Left renal cortex interstitium (tissue), 4 donors: Measurements from ENCODE around the gene PLEKHA5. TPM values are rescaled to one million over a fixed set of nuclear protein-coding genes. Genes with fewer than 3 reads are reported as not detected.

Experiments used
- DNase-seq, 4 donors: peaks; one replicate each; pipeline ENCODE4 v3.0.0-alpha.2; 2013; ENCODE audit warnings: low read depth in 4 of 4, low spot score in 2 of 4, missing footprints in 1 of 4
- polyA plus RNA-seq, 4 donors: library from polyadenylated mRNA; unstranded; fragments of 120-200 nt; gene quantifications; one replicate each; pipeline ENCODE4 v1.2.1, GENCODE V29; 2013; ENCODE audit not compliant: insufficient read length in 4 of 4

The PLEKHA5 gene
- polyA plus RNA-seq, 4 donors: 83.3 to 114 (median 93.5) TPM

GRCh38 chr12:19251481-19252132, 122.1 kb downstream of the PLEKHA5 start:
- DNase-seq: no peak

GRCh38 chr12:19260135-19260534, 130.6 kb downstream of the PLEKHA5 start:
- DNase-seq: no peak

GRCh38 chr12:19261773-19262172, 132.2 kb downstream of the PLEKHA5 start:
- no peak for DNase-seq

GRCh38 chr12:19263672-19264071, 134.1 kb downstream of the PLEKHA5 start:
- DNase-seq: no peak

- peak in 1 of 4 donors; percentile 10 for DNase-seq
Measured at GRCh38 chr12:19273482-19274330, 144.2 kb downstream of the PLEKHA5 start.

- DNase-seq: no peak
Measured at GRCh38 chr12:19276767-19277166, 147.2 kb downstream of the PLEKHA5 start.

GRCh38 chr12:19277711-19278110, 148.2 kb downstream of the PLEKHA5 start:
- no peak for DNase-seq

- no peak for DNase-seq
Measured at GRCh38 chr12:19278407-19278806, 148.9 kb downstream of the PLEKHA5 start.

- DNase-seq: no peak
Measured at GRCh38 chr12:19282133-19282699, 152.7 kb downstream of the PLEKHA5 start.

GRCh38 chr12:19284658-19285057, 155.1 kb downstream of the PLEKHA5 start:
- no peak for DNase-seq

- no peak for DNase-seq
Measured at GRCh38 chr12:19285793-19286448, 156.4 kb downstream of the PLEKHA5 start.

GRCh38 chr12:19287302-19287701, 157.8 kb downstream of the PLEKHA5 start:
- no peak for DNase-seq

GRCh38 chr12:19288161-19288560, 158.6 kb downstream of the PLEKHA5 start:
- DNase-seq: no peak

- peak in 2 of 4 donors; percentile 13 to 21 for DNase-seq
Measured at GRCh38 chr12:19288603-19289244, 159.2 kb downstream of the PLEKHA5 start.

GRCh38 chr12:19298836-19299605, 169.5 kb downstream of the PLEKHA5 start:
- no peak for DNase-seq

- DNase-seq: no peak
Measured at GRCh38 chr12:19299765-19300164, 170.2 kb downstream of the PLEKHA5 start.

GRCh38 chr12:19301223-19301622, 171.7 kb downstream of the PLEKHA5 start:
- DNase-seq: no peak

GRCh38 chr12:19301688-19302087, 172.2 kb downstream of the PLEKHA5 start:
- no peak for DNase-seq

- DNase-seq: no peak
Measured at GRCh38 chr12:19302100-19302640, 172.6 kb downstream of the PLEKHA5 start.

GRCh38 chr12:19303496-19303895, 174.0 kb downstream of the PLEKHA5 start:
- DNase-seq: no peak
